Cardiac septum (tissue), 1 donor: ENCODE results near the gene VWA1. TPM values are rescaled to one million over a fixed set of nuclear protein-coding genes. Genes with fewer than 3 reads are reported as not detected.
"Not testable (repeated sequence)": the region's sequence is repeated elsewhere in the genome, so short reads cannot be mapped to it uniquely, and the experiment has no call there.

ENCODE experiments used
- DNase-seq: peaks from one replicate; pipeline ENCODE4 v3.0.0-alpha.2; 2020; ENCODE audit warnings: low spot score
- intact Hi-C: fragments of 100-400 bp; cut with DNase I; formaldehyde crosslinking; loops from one replicate; pipeline ENCODE4 v1.14.0; 2022
- total RNA-seq: library from RNA; stranded (reverse); fragmentation: NEBNext Ultra II Directional; extraction: Animal tissue kit (Norgen Biotek cat#: 25700); gene quantifications from one replicate; pipeline ENCODE4 v1.2.1, GENCODE V29; 2021
- donor health status: DM: no; HTN: no; CAD: no.

Gene VWA1
- total RNA-seq, 1 donor from 2014 or later = 35.3 TPM

DNA sequence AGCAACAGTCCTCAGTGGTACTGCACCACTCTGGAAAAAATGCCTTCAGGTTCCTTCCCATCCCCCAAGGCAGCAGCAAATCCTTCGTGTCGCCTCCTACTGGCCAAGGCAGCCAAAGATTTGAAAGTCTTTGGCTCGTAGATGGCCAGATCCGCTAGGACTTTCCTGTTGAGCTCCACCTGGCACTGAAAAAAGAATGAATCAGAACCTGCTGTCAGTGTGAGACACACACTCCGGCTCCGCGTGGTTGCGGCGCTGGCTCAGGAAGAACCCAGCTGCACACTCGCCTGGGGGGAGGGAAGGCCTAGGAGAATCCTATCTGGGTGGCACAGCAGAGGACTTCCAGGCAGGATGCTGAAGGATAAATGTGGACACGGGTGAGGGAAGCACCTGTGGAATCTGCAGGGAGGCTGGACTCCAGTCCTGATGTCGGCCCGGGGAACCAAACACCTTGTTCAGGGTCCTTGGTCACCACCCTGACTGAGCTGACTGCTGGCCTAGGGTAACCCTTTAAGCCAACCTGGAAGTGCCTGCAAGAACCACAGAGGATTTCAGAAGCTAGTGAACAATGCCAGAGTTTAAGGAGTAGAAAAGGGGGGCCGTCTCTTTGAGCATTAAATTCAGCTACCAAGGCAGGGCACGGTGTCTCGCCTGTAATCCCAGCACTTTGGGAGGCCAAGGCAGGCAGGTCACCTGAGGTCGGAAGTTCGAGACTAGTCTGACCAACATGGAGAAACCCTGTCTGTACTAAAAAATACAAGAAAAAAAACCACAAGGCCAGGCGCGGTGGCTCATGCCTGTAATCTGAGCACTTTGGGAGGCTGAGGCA lies 33.2 kb upstream of the VWA1 start:
- intact Hi-C loops = no loop called here
- no peak for DNase-seq

DNA sequence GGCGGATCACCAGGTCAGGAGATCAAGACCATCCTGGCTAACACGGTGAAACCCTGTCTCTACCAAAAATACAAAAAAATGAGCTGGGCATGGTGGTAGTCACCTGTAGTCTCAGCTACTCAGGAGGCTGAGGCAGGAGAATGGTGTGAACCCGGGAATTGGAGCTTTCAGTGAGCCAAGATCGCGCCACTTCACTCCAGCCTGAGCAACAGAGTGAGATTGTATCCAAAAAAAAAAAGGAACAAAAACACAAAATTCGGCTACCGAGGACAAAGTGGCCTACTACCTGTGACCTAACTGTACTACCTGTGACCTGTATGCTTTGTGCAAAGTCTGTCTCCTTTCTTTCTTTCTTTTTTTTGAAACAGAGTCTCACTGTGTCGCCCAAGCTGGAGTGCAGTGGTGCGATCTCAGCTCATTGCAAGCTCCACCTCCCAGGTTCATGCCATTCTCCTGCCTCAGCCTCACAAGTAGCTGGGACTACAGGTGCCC lies 32.5 kb upstream of the VWA1 start:
- DNase-seq, intact Hi-C loops: not testable (repeated sequence)

DNA sequence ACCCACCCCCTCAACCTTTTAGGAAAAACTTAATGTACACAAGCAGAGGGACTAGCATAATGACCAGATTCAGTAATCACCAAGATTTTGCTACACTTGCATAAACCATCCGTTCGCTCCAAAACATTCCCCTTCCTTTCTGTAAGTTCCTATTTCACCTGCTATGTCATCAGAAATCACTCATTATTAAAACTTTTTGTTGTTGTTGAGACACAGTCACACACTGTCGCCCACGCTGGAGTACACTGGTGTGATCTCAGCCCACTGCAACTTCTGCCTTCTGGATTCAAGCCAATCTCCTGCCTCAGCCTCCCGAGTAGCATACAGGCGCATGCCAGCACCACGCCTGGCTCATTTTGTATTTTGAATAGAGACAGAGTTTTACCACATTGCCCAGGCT lies 31.8 kb upstream of the VWA1 start:
- intact Hi-C loops = no loop called here
- no peak for DNase-seq

DNA sequence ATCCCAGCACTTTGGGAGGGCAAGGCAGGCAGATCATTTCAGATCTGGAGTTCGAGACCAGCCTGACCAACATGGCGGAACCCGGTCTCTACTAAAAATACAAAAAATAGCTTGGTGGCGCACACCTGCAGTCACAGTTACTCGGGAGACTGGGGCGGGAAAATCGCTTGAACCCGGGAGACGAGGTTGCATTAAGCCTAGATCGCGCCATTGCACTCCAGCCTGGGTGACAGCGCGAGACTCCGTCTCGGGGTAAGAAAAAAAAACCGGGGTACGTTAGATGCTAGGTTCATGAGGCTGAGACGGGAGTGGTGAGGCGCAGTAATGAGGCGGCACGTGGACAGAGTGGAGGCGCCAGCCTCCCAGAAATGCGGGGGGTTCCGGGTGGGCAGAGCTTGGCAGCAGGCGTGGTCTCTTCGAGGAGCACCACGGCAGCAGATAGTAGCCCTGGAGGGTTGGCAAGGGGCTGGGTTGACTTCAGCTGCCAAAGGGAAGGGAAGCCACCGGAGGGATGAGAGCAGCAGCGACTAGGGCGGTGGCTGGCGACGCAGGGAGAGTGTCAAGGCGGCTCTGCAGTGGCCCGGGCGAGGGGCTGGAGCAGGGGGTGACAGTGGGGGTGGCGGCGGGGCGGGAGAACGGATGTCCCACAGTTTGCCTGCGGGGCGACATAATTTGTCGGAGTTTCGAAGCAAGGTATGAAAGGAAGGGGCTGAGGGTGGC lies 29.2 kb upstream of the VWA1 start:
- intact Hi-C loops = loop anchor here (2.0 kb wide), 1 partner anchor 31 kb away; the partner anchor contains the start of gene AURKAIP1

DNA sequence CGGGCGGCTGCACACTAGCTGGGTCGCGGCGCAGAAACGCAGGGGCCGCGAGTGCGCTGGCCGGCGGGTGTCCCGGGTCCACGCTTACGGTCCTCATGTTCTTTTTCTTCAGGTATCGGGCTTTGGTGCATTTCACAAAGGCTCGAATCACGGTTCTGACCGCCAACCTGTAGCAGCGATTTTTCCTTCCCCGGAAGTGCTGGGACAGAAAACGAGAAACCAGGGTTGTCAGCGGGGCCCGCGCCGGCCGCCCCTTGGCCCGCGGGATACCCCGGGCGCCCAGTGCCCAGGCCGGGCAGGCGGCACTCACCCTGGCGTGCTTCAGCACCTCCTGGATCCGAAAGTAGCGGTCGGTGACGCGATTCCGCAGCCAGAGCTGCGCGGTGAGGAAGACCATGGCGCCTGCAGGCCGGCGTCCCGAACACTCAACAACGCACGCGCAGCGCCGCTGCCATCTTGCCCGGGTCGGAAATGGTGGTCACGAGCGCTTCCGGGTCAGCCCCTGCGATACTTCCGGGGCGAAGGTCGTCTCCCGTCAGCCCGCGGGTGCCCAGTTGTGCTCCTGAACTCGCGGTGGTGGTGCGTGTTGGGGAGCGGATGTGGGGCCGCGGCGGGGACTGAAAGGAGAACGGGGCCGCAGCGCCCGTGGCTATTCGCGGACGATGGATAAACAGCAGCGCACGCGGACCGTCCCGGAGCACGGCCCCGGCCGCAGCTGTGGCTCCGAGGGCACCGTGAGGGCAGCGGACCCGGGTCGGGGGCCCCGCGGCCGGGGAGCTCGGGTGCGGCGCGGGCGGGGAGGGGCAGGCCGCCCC lies 28.5 kb upstream of the VWA1 start, which contains the start of gene MRPL20:
TSS of gene MRPL20 (minus strand) at position 473 of the 815 bp plus-strand sequence. CDS start at position 397, 76 bp downstream.
- intact Hi-C loops = loop anchor here (1.0 to 2.0 kb wide), 2 partner anchors 8 to 32 kb away; partner anchors contain the start of genes AURKAIP1 and CCNL2
- peak; percentile 98 for DNase-seq

More for the DNA sequence above, 29.2 kb upstream of the VWA1 start:
- no peak for DNase-seq

DNA sequence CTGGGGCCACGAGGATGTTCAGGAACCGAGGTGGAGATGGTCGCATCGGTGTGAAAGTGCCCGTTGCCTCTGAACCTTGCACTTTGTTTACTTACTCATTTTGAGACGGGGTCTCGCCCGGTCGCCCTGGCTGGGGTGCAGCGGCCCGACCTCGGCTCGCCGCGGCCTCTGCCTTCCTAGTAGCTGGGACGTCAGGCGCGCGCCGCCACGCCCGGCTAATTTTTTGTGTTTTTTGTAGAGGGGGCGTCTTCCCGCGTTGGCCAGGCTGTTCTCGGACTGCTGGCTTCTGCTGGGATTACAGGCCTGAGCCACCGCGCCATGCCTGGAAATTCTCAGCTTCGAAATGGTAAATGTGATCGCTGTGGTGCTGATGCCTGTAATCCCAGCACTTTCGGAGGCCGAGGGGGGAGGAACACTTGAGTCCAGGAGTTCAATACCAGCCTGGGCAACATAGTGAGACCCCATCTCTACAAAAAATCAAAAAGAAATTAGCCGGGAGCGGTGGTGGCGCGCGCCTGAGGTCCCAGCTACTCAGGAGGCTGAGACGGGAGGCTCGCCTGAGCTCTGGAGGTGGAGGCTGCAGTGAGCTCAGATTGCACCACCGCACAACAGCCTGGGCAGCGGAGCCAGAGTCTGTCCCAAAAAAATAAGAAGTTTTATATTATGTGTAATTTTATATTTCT lies 27.7 kb upstream of the VWA1 start:
- intact Hi-C loops = loop anchor here (1.0 to 2.0 kb wide), 2 partner anchors 8 to 33 kb away; partner anchors contain the start of genes AURKAIP1 and CCNL2
- no peak for DNase-seq

DNA sequence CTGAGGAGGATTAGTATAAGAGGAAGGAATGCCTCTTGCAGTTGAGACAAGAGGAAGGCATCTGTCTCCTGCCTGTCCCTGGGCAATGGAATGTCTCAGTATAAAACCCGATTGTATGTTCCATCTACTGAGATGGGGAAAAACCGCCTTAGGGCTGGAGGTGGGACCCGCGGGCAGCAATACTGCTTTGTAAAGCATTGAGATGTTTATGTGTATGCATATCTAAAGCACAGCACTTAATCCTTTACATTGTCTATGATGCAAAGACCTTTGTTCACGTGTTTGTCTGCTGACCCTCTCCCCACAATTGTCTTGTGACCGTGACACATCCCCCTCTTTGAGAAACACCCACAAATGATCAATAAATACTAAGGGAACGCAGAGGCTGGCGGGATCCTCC lies 25.3 kb upstream of the VWA1 start:
- DNase-seq, intact Hi-C loops: not testable (repeated sequence)

DNA sequence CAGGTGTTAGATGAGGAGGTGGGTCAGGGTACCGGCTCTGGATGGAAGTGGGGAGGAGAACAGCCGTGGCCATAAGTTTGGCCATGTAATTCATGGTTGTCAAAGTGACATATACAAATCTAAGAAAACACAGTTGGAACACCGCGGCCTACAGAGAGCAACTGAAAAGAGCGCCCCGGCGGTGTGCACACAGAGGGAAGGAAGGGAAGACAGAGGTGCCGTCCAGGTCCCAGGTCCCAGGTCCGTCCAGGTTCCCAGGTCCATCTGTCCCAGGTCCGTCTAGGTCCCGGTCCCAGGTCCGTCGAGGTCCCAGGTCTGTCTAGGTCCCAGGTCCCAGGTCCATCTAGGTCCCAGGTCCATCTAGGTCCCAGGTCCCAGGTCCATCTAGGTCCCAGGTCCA lies 23.9 kb upstream of the VWA1 start:
- no peak for DNase-seq
- intact Hi-C loops = no loop called here

DNA sequence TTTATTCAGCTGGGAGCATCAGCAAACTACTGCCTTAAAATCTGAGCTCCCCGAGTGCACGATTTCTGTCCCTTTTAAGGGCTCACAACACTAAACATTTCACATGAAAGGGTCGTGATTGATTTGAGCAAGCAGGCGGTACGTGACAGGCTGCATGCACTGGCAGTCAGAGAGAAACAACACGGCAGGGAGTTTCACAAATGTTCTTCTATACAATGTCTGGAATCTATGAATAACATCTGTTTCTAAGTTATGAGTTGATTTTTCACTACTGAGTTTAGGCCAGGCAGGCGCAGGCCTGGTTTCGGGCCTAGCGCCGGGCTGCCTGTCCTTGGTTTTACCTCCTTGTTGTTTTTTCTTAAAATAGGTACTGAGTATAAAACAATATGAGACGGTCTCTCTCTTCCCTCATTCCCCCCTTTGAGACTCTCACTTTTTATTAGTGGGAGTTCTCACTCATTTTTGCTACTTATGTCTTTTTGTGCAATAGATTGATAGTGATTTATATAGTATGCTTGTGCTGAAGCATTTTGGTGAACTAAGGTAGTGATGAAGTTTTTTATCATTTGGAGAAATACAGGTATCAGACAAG lies 23.1 kb upstream of the VWA1 start:
- DNase-seq, intact Hi-C loops: not testable (repeated sequence)

DNA sequence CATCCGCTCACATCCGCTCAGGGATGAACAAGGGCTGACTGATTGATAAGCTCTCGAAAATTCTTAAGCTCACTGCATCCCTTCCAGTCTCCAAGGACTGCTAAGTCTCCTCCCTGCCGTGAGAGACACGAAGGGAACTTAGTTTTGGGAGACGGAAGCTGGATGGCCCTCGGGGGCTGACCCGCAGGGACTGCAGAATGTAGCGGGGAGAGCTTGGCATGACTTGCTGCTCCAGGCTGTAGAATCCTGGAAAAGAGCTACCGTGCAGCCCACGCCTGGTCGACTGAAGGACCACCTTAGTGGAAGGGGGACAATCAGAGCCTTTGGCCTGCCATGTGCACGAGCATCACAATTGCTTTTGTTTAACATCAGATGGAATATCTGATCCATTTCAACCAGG lies 19.7 kb upstream of the VWA1 start:
- no peak for DNase-seq
- intact Hi-C loops = no loop called here

DNA sequence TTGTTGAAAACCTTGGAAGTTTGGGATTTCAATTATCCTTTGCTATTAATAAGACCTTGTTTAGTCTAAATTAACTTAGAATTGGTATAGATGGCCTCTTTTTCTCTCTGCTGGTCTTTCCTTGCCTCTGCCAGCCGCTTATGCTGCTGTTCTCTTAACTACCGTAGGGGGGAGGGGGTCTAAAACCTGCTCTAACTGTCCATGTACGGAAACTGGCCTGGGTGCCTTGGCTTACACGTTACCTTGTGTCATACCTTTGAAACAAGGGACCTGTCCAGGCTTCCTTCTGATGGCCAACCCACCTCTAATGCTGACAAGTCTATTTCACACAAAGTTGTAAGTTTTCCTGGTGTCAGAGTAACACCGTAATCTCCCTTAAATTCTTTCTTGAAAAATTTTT lies 18.1 kb upstream of the VWA1 start:
- intact Hi-C loops, DNase-seq: not testable (repeated sequence)

DNA sequence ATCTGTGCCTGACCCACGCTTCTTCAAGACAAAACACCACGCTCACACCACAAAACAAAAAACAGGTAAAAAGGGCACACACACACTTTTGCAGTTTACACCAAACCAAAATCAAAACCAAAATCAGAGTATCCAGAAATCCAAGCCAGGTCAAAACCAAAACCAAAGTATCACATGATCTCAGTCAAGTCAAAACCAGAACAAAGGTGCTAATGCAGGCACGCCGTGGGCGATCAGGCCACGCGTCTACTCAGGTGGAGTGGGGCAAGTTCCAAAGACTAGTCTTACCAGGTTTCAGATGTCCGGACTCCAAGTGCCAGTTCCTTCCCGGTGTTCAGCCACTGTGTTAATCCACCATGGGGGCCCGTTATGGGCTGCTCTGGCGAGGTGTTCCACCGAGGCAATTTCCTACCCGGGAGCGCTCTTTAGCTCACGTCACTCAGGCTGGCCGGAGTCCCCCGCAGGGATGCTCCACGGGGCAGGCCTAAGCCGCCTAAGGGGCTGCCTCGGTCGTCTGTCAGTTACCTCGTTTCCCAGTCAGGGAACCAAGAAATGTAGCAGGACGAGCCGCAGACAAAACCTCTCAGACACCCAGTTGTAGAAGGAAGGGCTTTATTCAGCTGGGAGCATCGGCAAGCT lies 17.5 kb upstream of the VWA1 start:
- DNase-seq, intact Hi-C loops: not testable (repeated sequence)

DNA sequence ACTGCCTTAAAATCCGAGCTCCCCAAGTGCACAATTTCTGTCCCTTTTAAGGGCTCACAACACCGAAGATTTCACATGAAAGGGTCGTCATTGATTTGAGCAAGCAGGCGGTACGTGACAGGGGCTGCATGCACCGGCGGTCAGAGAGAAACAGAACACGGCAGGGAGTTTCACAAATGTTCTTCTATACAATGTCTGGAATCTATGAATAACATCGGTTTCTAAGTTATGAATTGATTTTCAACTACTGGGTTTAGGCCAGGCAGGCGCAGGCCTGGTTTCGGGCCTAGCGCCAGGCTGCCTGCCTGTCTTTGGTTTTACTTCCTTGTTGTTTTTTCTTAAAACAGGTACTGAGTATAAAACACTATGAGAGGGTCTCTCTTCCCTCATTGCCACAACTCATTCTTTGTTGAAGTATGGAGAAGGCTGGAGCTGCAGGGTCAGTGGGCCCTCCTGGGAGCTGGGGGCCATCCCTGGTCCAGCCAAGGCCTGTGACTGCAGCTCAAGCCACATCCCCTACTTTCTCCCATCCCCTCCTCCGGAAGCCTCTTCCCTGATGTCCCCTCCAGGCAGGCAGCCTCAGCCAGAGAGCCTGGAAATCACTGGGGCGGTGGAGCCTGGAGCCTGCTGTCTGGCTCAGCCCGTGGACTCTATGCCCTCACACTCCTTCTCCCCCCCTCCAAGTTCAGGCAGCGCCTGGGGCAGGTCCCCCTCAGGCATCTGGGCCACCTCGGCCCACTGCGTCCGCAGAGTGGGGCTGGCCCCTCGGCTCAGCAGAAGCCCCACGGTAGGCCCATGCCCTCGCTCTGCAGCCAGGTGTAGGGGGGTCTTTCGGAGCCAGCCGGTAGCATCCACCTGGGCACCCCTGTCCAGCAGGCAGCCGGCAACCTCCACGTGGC lies 16.8 kb upstream of the VWA1 start:
- DNase-seq = no peak
- intact Hi-C loops = no loop called here

DNA sequence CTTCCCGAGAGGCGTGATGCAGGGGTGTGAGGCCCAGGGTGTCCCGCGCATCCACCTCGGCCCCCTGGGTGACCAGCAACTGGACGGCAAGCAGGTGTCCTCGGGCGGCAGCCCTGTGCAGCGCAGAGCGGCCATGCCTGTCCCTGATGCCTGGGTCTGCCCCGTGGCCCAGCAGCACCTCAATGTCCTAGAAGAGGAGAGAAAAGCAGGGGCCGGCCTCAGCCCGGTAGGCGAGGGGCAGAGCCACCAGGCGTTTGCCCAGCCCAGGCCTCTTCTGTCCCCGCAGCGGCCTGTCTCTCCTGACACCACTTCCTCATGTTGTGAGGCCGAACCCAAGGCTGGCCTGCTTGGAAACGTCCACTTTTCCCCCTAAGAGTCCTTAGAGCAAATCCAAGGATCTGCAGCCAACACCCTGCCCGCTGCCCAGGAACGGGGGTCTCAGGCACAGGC lies 16.1 kb upstream of the VWA1 start:
- no peak for DNase-seq
- intact Hi-C loops = no loop called here

DNA sequence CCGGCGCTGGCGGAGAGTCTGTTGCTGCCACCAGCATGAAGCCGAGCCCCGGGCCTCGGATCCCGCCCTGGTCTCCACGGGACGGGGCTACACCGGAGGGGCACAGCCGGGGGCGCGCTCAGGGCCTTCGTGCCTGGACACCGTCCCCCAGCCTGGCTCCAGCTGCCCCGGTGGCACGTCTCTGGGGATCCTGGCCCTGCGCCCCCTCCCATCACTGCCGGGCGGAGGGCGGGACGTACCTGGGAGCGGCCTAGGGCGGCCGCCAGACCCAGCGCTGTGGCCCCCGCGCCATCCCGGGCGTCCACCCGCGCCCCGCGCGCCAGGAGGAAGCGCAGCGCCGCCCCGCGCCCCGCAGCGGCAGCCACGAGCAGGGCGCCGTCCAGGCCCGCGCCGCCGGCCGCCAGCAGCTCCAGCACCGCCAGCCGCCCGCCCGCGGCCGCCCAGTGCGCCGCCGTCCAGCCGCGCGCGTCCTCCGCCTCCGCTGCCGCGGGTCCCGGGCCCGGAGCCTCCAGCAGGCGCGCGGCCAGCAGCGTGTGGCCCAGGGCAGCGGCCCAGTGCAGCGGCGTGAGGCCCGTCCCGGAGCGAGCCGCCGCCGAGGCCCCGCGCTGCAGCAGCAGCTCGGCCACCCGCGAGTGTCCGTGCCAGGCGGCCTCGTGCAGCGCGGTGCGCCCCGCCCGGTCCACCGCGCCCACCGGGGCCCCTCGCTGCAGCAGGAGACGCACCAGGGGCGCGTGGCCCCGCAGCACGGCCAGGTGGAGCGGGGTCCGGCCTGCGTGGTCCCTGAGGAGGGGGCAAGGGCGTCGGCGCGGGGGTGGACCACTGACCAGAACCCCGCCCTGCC lies 15.5 kb upstream of the VWA1 start:
- DNase-seq = no peak
- intact Hi-C loops = no loop called here

DNA sequence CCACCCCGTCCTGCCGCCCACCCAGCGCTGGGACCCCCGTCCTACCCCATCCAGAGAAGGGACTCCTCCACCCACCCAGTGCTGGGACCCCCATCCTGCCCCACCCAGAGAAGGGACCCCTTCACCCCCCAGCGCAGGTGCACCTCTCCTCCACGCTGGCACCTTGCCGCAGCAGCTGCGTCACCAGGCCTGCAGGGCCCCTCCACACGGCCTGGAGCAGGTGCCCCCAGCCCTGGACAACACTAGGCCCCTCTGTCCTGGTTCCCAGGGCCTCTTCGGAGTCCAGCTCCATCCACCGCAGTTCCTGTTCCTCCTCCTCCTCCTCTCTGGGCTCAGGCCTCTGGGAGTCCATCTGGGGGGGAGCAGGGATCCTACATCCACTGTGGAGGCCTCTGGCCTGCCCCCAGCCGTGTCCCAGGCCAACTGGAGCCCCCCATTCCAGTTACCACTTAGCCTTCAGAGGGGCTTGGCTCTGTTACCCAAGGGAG lies 14.8 kb upstream of the VWA1 start:
- DNase-seq = no peak

More for the DNA sequence above, 14.8 kb upstream of the VWA1 start:
- intact Hi-C loops = no loop called here
